Activated CD4-positive, alpha-beta T cell treated with anti-CD3 and anti-CD28 coated beads for 4 hours (primary cell): ENCODE data around the gene KRTAP19-8.

Experiments used
- DNase-seq, 2 donors: peaks; one replicate each; pipeline ENCODE4 v3.0.0-alpha.2; 2020

KRTAP19-8 gene

GRCh38 chr21:31011412-31011811 lies 26.9 kb downstream of the KRTAP19-8 start:
- no peak for DNase-seq

GRCh38 chr21:31008355-31008754 lies 29.9 kb downstream of the KRTAP19-8 start:
- DNase-seq, result no peak

- no peak for DNase-seq
Observed at GRCh38 chr21:31005019-31005418, 33.3 kb downstream of the KRTAP19-8 start.

DNA sequence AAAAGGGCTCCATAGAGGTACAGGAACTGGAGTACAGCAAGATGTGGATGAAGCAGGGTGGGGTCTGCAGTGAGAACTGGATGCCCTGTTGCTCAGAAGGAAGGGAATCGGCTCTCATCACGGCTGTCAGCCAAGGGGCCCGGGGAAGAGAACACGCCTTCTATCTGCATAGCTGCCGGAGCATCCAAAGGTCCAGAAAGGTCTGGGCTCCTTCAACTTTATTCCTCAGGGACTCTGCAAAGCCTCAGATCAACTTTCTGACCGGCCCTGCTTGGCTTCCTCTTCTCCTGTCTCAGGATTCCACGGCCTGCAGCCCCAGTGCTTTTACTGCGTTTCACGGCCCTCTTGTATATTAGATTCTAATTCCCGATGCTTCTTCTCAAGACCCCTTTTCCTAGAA lies 34.8 kb downstream of the KRTAP19-8 start:
- no peak for DNase-seq

DNA sequence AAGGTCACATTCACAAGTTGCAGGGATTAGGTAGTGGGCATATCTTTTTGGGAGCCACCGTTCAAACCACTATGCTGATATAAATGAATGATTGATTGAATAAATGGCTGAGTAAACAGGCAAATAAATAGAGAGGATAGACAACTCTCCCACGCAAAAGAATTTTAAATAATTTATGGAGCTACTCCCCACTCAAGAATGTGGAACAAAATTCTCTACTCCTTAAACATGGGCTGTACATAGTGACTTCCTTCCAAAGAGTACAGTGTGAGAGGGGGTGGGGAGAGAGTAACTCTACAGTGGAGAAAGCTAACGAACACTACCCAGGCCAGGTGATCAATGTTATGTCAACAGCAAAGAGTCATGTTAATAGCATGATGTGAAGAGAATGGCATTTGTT lies 40.7 kb downstream of the KRTAP19-8 start:
- DNase-seq, result no peak

DNA sequence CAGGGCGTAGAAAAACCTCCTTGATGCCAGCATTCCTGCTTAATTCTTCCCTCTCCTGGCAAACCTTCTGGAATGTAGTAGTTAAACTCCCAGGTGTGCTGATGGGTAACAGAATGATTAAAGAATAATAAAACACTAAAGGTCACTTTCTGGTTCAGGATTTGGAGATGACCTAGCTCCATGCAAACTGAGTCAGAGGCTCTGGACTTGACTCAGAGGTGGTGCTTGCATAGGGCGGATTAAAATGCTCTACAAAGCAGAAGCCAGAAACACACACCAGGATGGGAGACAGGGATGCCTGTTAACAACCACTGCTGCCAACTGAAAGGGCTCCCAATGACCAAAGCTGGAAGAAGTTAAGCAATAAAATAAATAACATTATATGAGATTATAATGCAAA lies 41.5 kb downstream of the KRTAP19-8 start:
- no peak for DNase-seq

- DNase-seq, result no peak
Observed at GRCh38 chr21:30994932-30995331, 43.3 kb downstream of the KRTAP19-8 start.

DNA sequence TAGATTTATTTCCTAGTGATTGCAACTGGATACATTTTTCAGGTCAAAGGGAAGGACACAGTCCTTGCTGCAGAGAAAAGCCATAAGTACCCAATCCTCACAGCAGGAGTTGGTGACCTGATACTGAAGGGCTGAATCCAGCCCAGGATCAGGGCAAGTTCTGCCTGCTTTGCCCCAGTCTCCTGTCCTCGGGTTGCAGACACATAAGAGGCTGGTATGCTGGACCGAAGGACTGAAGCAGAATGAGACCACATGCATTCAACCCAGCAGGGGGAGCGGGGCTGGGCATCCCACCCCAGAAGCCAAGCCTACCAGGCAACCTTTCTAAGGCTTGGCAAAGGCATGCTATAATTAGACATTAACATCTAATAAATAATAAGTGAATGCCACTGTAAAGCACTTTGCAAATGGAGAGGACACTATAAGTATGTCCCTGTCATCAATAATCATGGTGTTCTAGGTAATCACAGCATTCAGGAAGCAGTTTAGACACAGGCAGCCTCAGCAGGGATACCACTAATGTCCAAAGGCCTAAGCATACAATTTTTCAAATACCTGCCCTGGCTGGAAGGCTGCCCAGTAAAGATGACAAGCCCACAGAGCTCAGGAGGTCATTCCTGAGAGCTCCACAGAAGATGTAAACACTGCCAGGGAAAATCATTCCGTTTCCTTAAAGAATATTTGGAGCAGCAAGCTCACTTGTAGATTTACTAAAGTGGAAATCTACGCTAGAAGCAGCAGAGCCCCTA lies 47.6 kb downstream of the KRTAP19-8 start:
- no peak for DNase-seq

GRCh38 chr21:30988706-30989105 lies 49.6 kb downstream of the KRTAP19-8 start:
- no peak for DNase-seq
